Measurements from ENCODE around the gene ADORA2B. TPM values are rescaled to one million over a fixed set of nuclear protein-coding genes. Genes with fewer than 3 reads are reported as not detected.

ADORA2B gene
- total RNA-seq, 1 experiment from 2014 or later: 1.5 TPM

DNA sequence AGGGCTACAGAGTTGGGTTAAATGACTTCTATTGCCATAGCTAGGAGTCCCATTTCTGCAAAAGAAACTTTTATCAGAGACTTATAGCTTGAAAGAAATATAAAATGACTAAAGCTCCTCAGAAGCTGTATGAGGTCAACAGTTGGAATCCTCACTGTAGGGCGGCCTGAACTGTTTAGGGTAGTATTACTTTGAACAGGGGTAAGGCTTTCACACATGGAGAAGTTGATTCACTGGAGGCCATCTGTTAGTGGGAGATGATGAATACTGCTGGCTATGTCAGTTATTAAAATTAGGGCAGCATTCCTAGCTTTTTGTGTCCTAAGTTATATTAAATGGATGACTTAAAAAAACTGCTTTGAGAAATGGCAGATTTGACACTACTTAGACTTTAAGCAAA is 60.7 kb downstream of the ADORA2B start:
- H3K36me3 ChIP-seq (ENCODE audit: control insufficient read depth, insufficient read depth, low read length): no peaks in the 10 kb centered on the region; the same call in 1 of the 2 replicates
- no TSS peak for BruUV-seq (replicated peaks)
- no peak for DNase-seq
- no peaks in the 10 kb centered on the region for H3K27me3 ChIP-seq (replicated peaks; ENCODE audit: control insufficient read depth, insufficient read depth, low read length)
- ChIA-PET CTCF (no interaction called here), POLR2A (no interaction called here)
- no peak overlapping the region for H3K4me3 Mint-ChIP-seq (ENCODE audit: unreplicated experiment)
- no peaks in the 10 kb centered on the region for H3K4me1 ChIP-seq
- H3K27me3 Mint-ChIP-seq (ENCODE audit: insufficient read depth, unreplicated experiment): no peaks in the 10 kb centered on the region
- H3K36me3 Mint-ChIP-seq (ENCODE audit: insufficient read depth, unreplicated experiment): peaks cover 69% of the 10 kb centered on the region
- no peak overlapping the region for H3K4me3 ChIP-seq (ENCODE audit: low read depth, low read length)
- H3K27ac Mint-ChIP-seq (ENCODE audit: unreplicated experiment): no peak overlapping the region
- TF ChIP-seq, protein P1, sequence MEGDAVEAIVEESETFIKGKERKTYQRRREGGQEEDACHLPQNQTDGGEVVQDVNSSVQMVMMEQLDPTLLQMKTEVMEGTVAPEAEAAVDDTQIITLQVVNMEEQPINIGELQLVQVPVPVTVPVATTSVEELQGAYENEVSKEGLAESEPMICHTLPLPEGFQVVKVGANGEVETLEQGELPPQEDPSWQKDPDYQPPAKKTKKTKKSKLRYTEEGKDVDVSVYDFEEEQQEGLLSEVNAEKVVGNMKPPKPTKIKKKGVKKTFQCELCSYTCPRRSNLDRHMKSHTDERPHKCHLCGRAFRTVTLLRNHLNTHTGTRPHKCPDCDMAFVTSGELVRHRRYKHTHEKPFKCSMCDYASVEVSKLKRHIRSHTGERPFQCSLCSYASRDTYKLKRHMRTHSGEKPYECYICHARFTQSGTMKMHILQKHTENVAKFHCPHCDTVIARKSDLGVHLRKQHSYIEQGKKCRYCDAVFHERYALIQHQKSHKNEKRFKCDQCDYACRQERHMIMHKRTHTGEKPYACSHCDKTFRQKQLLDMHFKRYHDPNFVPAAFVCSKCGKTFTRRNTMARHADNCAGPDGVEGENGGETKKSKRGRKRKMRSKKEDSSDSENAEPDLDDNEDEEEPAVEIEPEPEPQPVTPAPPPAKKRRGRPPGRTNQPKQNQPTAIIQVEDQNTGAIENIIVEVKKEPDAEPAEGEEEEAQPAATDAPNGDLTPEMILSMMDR (IDR thresholded peaks at IDR 0.05; ENCODE audit: insufficient read depth in 1 of 2, low read depth in 1 of 2, low read length in 1 of 2, severe bottlenecking in 1 of 2, unreplicated experiment in 1 of 2): no peak
- intact Hi-C loops (cut with micrococcal nuclease; ENCODE audit: unreplicated experiment): no loop called here
- H3K4me1 Mint-ChIP-seq (ENCODE audit: low read depth, unreplicated experiment): peaks cover 15% of the 10 kb centered on the region
- H3K9me3 Mint-ChIP-seq (ENCODE audit: unreplicated experiment): no peaks in the 10 kb centered on the region
- no peaks in the 10 kb centered on the region for H3K9me3 ChIP-seq

DNA sequence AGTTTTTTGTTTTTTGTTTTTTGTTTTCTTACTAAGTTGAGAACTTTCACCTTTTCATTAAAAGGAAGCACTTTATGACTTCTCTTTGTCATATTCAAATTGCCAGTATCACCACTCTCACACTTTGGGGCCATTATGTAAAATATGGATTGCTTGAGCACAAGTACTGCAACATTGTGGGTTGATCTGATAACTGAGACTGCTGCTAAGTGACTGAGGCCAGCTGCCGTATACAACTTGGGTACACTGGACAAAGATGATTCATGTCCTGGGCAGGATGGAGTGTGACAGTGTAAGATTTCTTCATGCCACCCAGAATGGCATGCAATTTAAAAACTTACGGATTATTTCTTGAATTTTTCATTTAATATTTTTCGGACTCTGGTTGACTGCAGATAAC is 62.5 kb downstream of the ADORA2B start:
- intact Hi-C loops (cut with micrococcal nuclease; ENCODE audit: unreplicated experiment): no loop called here
- H3K27ac Mint-ChIP-seq (ENCODE audit: unreplicated experiment): no peak overlapping the region
- BruUV-seq (replicated peaks): no TSS peak
- H3K4me1 Mint-ChIP-seq (ENCODE audit: low read depth, unreplicated experiment): no peaks in the 10 kb centered on the region
- Histone ChIP-seq H3K4me1 (no peaks in the 10 kb centered on the region), H3K4me3 (ENCODE audit: low read depth, low read length) (no peak overlapping the region), H3K9me3 (no peaks in the 10 kb centered on the region), H3K36me3 (ENCODE audit: control insufficient read depth, insufficient read depth, low read length) (no peaks in the 10 kb centered on the region), H3K27me3 (replicated peaks; ENCODE audit: control insufficient read depth, insufficient read depth, low read length) (no peaks in the 10 kb centered on the region)
- ChIA-PET CTCF (no interaction called here), POLR2A (no interaction called here)
- H3K4me3 Mint-ChIP-seq (ENCODE audit: unreplicated experiment): no peak overlapping the region
- no peak for DNase-seq
- H3K36me3 Mint-ChIP-seq (ENCODE audit: insufficient read depth, unreplicated experiment): peaks cover 59% of the 10 kb centered on the region
- no peaks in the 10 kb centered on the region for H3K9me3 Mint-ChIP-seq (ENCODE audit: unreplicated experiment)
- TF ChIP-seq, protein P1 (IDR thresholded peaks at IDR 0.05; ENCODE audit: insufficient read depth in 1 of 2, low read depth in 1 of 2, low read length in 1 of 2, severe bottlenecking in 1 of 2, unreplicated experiment in 1 of 2): no peak
- H3K27me3 Mint-ChIP-seq (ENCODE audit: insufficient read depth, unreplicated experiment): no peaks in the 10 kb centered on the region

DNA sequence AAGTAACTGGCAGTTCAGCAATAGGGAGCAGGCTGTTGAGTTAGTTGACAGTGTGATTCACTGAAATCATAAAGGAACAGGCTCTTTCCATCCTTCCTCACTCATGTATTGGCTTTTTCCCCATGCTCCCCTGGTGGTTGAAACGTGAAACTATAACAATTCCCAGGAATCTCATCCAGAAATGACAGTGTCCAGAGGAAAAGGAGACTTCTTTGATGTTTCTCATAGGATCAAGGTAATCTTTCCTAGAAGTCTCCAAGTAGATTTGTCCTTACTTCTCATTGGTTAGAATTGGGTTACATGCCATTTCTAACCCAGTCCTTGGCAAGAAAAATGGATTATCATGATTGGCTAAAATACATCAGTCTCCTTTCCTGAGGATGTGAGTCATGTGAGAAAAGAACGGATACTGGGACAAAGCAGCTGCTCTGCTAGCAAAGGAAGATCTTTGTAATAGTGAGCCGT is 69.0 kb downstream of the ADORA2B start:
- Histone ChIP-seq H3K27me3 (replicated peaks; ENCODE audit: control insufficient read depth, insufficient read depth, low read length) (no peaks in the 10 kb centered on the region), H3K4me3 (ENCODE audit: low read depth, low read length) (no peak overlapping the region), H3K36me3 (ENCODE audit: control insufficient read depth, insufficient read depth, low read length) (no peaks in the 10 kb centered on the region), H3K9me3 (no peaks in the 10 kb centered on the region), H3K4me1 (no peaks in the 10 kb centered on the region)
- BruUV-seq (replicated peaks): no TSS peak
- Mint-ChIP-seq H3K27me3 (ENCODE audit: insufficient read depth, unreplicated experiment) (no peaks in the 10 kb centered on the region), H3K9me3 (ENCODE audit: unreplicated experiment) (no peaks in the 10 kb centered on the region), H3K36me3 (ENCODE audit: insufficient read depth, unreplicated experiment) (peaks cover 40% of the 10 kb centered on the region), H3K4me3 (ENCODE audit: unreplicated experiment) (no peak overlapping the region), H3K4me1 (ENCODE audit: low read depth, unreplicated experiment) (no peaks in the 10 kb centered on the region), H3K27ac (ENCODE audit: unreplicated experiment) (no peak overlapping the region)
- ChIA-PET CTCF (no interaction called here), POLR2A (no interaction called here)
- TF ChIP-seq, protein P1 (IDR thresholded peaks at IDR 0.05; ENCODE audit: insufficient read depth in 1 of 2, low read depth in 1 of 2, low read length in 1 of 2, severe bottlenecking in 1 of 2, unreplicated experiment in 1 of 2): peak; percentile 26 to 47
- intact Hi-C loops (cut with micrococcal nuclease; ENCODE audit: unreplicated experiment): no loop called here
- peak in 1 of 2 experiments; percentile 24 for DNase-seq
